ENCODE measurements around the gene HDHD3.

The HDHD3 gene

GRCh38 chr9:113345190-113345589 is 31.6 kb downstream of the HDHD3 start:
- Histone ChIP-seq H2AK5ac (ENCODE audit: low read depth, low read length) (no peak overlapping the region), H2AFZ (ENCODE audit: low read length) (no peak overlapping the region), H3K18ac (ENCODE audit: low read length) (no peak overlapping the region), H4K91ac (ENCODE audit: low read depth, low read length, poor library complexity) (no peak overlapping the region), H3K9me3 (replicated peaks in 1 of 2; ENCODE audit: control insufficient read depth in 2 of 2, insufficient read depth in 1 of 2, low read depth in 1 of 2, low read length in 2 of 2) (peaks cover 0 to 3% of the 10 kb centered on the region in 2 donors), H3K36me3 (replicated peaks in 1 of 2; ENCODE audit: control insufficient read depth in 2 of 2, insufficient read depth in 2 of 2, low read length in 2 of 2) (no peaks in the 10 kb centered on the region), H3K23ac (ENCODE audit: low read depth, low read length, poor library complexity) (no peak overlapping the region), H4K8ac (ENCODE audit: low read depth, low read length) (no peak overlapping the region), H3K4ac (ENCODE audit: low read length) (no peak overlapping the region), H3K4me1 (ENCODE audit: control insufficient read depth in 2 of 2, insufficient read depth in 1 of 2, low read depth in 1 of 2, low read length in 2 of 2) (peaks cover 0 to 2% of the 10 kb centered on the region in 2 donors), H3K27ac (replicated peaks; ENCODE audit: low read length) (no peak overlapping the region), H3K79me1 (ENCODE audit: low read depth, low read length) (no peaks in the 10 kb centered on the region), H3K4me3 (ENCODE audit: low read length in 2 of 2) (no peak overlapping the region), H2BK15ac (ENCODE audit: low read length) (no peak overlapping the region), H3K27me3 (ENCODE audit: control insufficient read depth in 3 of 3, insufficient read depth in 3 of 3, low read depth in 1 of 3, low read length in 3 of 3) (peaks cover 11 to 68% (median 21%) of the 10 kb centered on the region in 3 experiments), H2BK5ac (ENCODE audit: low read length) (no peak overlapping the region), H2BK12ac (ENCODE audit: low read length) (no peak overlapping the region), H3K9ac (ENCODE audit: low read depth, low read length, poor library complexity) (no peak overlapping the region), H3K4me2 (ENCODE audit: insufficient read depth, low read length, poor library complexity, severe bottlenecking) (no peak overlapping the region), H3K14ac (ENCODE audit: low read length) (no peak overlapping the region), H2BK120ac (ENCODE audit: low read depth, low read length) (no peak overlapping the region)
- DNase-seq (ENCODE audit: low spot score): no peak
- no CpG with 5 or more reads among the region's 2 CpGs for WGBS, 2 donors (ENCODE audit: extremely low coverage in 2 of 2, insufficient read length in 2 of 2, insufficient replicate concordance in 1 of 2)

DNA sequence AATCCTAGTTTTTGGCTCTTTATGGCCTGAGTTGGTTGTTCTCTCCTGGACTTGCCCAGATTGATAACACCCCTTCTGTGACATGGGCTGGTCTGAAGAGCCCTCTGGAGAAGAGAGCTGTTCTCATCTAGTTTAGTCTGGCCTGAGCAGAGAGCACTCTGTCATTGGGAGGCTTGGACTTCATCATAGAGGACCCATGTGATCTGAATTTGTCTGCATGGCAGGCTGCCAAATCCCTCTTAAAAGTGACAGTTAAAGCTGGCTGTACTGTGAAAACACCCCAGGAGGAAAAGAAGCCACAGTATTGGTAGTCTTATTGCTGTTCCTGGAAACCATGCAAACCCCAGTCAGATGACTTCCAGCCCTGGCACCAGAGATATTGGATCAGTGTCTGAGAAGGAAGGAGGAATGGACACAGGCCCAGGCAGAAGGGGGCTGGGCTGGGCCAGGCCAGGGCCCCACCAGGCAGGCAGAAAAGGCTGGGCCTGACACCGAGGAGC is 33.0 kb downstream of the HDHD3 start:
- no peak overlapping the region for H2BK12ac ChIP-seq (ENCODE audit: low read length)
- H4K8ac ChIP-seq (ENCODE audit: low read depth, low read length): no peak overlapping the region
- H2BK5ac ChIP-seq (ENCODE audit: low read length): no peak overlapping the region
- H4K91ac ChIP-seq (ENCODE audit: low read depth, low read length, poor library complexity): no peak overlapping the region
- no peak overlapping the region for H3K9ac ChIP-seq (ENCODE audit: low read depth, low read length, poor library complexity)
- no CpG with 5 or more reads among the region's 1 CpG for WGBS, 2 donors (ENCODE audit: extremely low coverage in 2 of 2, insufficient read length in 2 of 2, insufficient replicate concordance in 1 of 2)
- no peaks in the 10 kb centered on the region for H3K79me1 ChIP-seq (ENCODE audit: low read depth, low read length)
- no peaks in the 10 kb centered on the region for H3K9me3 ChIP-seq (replicated peaks in 1 of 2; ENCODE audit: control insufficient read depth in 2 of 2, insufficient read depth in 1 of 2, low read depth in 1 of 2, low read length in 2 of 2)
- no peak overlapping the region for H3K4me2 ChIP-seq (ENCODE audit: insufficient read depth, low read length, poor library complexity, severe bottlenecking)
- H3K27me3 ChIP-seq (ENCODE audit: control insufficient read depth in 3 of 3, insufficient read depth in 3 of 3, low read depth in 1 of 3, low read length in 3 of 3): peaks cover 0 to 54% (median 7%) of the 10 kb centered on the region in 3 experiments
- no peak overlapping the region for H3K4me3 ChIP-seq (ENCODE audit: low read length in 2 of 2)
- peaks cover 0 to 3% of the 10 kb centered on the region in 2 donors for H3K4me1 ChIP-seq (ENCODE audit: control insufficient read depth in 2 of 2, insufficient read depth in 1 of 2, low read depth in 1 of 2, low read length in 2 of 2)
- H2AFZ ChIP-seq (ENCODE audit: low read length): peak overlapping the region; percentile 30
- no peak overlapping the region for H3K14ac ChIP-seq (ENCODE audit: low read length)
- H3K27ac ChIP-seq (replicated peaks; ENCODE audit: low read length): no peak overlapping the region
- H3K18ac ChIP-seq (ENCODE audit: low read length): no peak overlapping the region
- DNase-seq (ENCODE audit: low spot score): no peak
- H2BK120ac ChIP-seq (ENCODE audit: low read depth, low read length): no peak overlapping the region
- H3K4ac ChIP-seq (ENCODE audit: low read length): no peak overlapping the region
- H2BK15ac ChIP-seq (ENCODE audit: low read length): no peak overlapping the region
- H3K36me3 ChIP-seq (replicated peaks in 1 of 2; ENCODE audit: control insufficient read depth in 2 of 2, insufficient read depth in 2 of 2, low read length in 2 of 2): no peaks in the 10 kb centered on the region
- no peak overlapping the region for H2AK5ac ChIP-seq (ENCODE audit: low read depth, low read length)
- H3K23ac ChIP-seq (ENCODE audit: low read depth, low read length, poor library complexity): no peak overlapping the region

DNA sequence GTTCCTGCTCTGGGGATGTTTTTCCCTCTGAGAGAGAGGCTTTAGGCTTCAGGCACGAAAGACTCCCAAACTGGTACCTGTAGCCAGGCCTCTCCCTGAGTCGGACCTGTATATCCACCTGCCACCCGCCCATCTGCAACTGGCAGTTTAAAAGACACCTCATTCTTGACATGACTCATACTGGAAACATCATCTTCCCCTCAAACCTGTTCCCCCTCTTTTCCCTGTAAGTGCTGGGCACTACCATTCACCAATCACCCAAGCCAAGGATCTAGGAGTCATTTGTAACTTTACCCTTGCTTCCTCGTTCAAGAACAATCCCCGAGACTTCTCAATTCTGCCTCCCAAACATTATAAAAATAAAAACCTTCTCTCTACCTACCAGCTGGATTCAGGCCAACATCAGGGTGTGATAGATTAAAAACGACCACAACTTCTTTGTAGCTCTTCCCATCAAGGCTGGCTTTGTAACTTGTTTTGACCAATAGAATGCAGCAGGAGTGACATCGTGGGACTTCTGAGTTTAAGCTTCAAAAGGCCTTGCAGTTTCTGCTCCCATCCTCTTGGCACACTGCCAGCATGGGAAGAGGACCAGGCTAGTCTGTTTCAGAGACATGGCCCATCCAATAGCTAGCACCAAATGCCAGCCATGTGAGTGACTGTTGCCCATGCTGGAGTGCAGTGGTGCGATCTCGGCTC is 34.9 kb downstream of the HDHD3 start:
- H3K4me1 ChIP-seq (ENCODE audit: control insufficient read depth in 2 of 2, insufficient read depth in 1 of 2, low read depth in 1 of 2, low read length in 2 of 2): peaks cover 0 to 3% of the 10 kb centered on the region in 2 donors
- H4K91ac ChIP-seq (ENCODE audit: low read depth, low read length, poor library complexity): no peak overlapping the region
- H3K9ac ChIP-seq (ENCODE audit: low read depth, low read length, poor library complexity): no peak overlapping the region
- no peak overlapping the region for H2BK5ac ChIP-seq (ENCODE audit: low read length)
- no peak overlapping the region for H2BK120ac ChIP-seq (ENCODE audit: low read depth, low read length)
- no peak overlapping the region for H3K4ac ChIP-seq (ENCODE audit: low read length)
- no peaks in the 10 kb centered on the region for H3K9me3 ChIP-seq (replicated peaks in 1 of 2; ENCODE audit: control insufficient read depth in 2 of 2, insufficient read depth in 1 of 2, low read depth in 1 of 2, low read length in 2 of 2)
- no peak overlapping the region for H2AK5ac ChIP-seq (ENCODE audit: low read depth, low read length)
- no peak overlapping the region for H3K27ac ChIP-seq (replicated peaks; ENCODE audit: low read length)
- H3K36me3 ChIP-seq (replicated peaks in 1 of 2; ENCODE audit: control insufficient read depth in 2 of 2, insufficient read depth in 2 of 2, low read length in 2 of 2): no peaks in the 10 kb centered on the region
- H3K18ac ChIP-seq (ENCODE audit: low read length): no peak overlapping the region
- H2BK12ac ChIP-seq (ENCODE audit: low read length): no peak overlapping the region
- H3K27me3 ChIP-seq (ENCODE audit: control insufficient read depth in 3 of 3, insufficient read depth in 3 of 3, low read depth in 1 of 3, low read length in 3 of 3): peaks cover 0 to 36% (median 1%) of the 10 kb centered on the region in 3 experiments
- no peak overlapping the region for H3K4me2 ChIP-seq (ENCODE audit: insufficient read depth, low read length, poor library complexity, severe bottlenecking)
- no peak overlapping the region for H2BK15ac ChIP-seq (ENCODE audit: low read length)
- no peak for DNase-seq (ENCODE audit: low spot score)
- no peaks in the 10 kb centered on the region for H3K79me1 ChIP-seq (ENCODE audit: low read depth, low read length)
- H3K14ac ChIP-seq (ENCODE audit: low read length): no peak overlapping the region
- H4K8ac ChIP-seq (ENCODE audit: low read depth, low read length): no peak overlapping the region
- 100% methylated on average over 2 of the region's 9 CpGs; no CpG with 5 or more reads in 1 of the 2 donors for WGBS, 2 donors (ENCODE audit: extremely low coverage in 2 of 2, insufficient read length in 2 of 2, insufficient replicate concordance in 1 of 2)
- no peak overlapping the region for H3K4me3 ChIP-seq (ENCODE audit: low read length in 2 of 2)
- no peak overlapping the region for H3K23ac ChIP-seq (ENCODE audit: low read depth, low read length, poor library complexity)
- H2AFZ ChIP-seq (ENCODE audit: low read length): peak overlapping the region; percentile 42

- peak within 1 kb of the TSS; percentile 85 for H3K18ac ChIP-seq (ENCODE audit: low read length)
- no peak within 1 kb of the TSS for H3K4ac ChIP-seq (ENCODE audit: low read length)
- peak; percentile 87 for DNase-seq (ENCODE audit: low spot score)
- no peaks in the 10 kb centered on the region for H3K9me3 ChIP-seq (replicated peaks in 1 of 2; ENCODE audit: control insufficient read depth in 2 of 2, insufficient read depth in 1 of 2, low read depth in 1 of 2, low read length in 2 of 2)
- WGBS, 2 donors (ENCODE audit: extremely low coverage in 2 of 2, insufficient read length in 2 of 2, insufficient replicate concordance in 1 of 2): no CpG with 5 or more reads among the region's 46 CpGs
- H4K8ac ChIP-seq (ENCODE audit: low read depth, low read length): no peak within 1 kb of the TSS
- peaks cover 0 to 21% (median 1%) of the 10 kb centered on the region in 3 experiments for H3K27me3 ChIP-seq (ENCODE audit: control insufficient read depth in 3 of 3, insufficient read depth in 3 of 3, low read depth in 1 of 3, low read length in 3 of 3)
- no peak within 1 kb of the TSS for H4K91ac ChIP-seq (ENCODE audit: low read depth, low read length, poor library complexity)
- H2BK12ac ChIP-seq (ENCODE audit: low read length): no peak within 1 kb of the TSS
- peak within 1 kb of the TSS; percentile 94 for H2AFZ ChIP-seq (ENCODE audit: low read length)
- peak within 1 kb of the TSS; percentile 75 for H3K27ac ChIP-seq (replicated peaks; ENCODE audit: low read length)
- peak within 1 kb of the TSS; percentile 58 for H3K4me2 ChIP-seq (ENCODE audit: insufficient read depth, low read length, poor library complexity, severe bottlenecking)
- no peaks in the 10 kb centered on the region for H3K36me3 ChIP-seq (replicated peaks in 1 of 2; ENCODE audit: control insufficient read depth in 2 of 2, insufficient read depth in 2 of 2, low read length in 2 of 2)
- no peak within 1 kb of the TSS for H3K14ac ChIP-seq (ENCODE audit: low read length)
- no peak within 1 kb of the TSS for H2BK15ac ChIP-seq (ENCODE audit: low read length)
- H2BK5ac ChIP-seq (ENCODE audit: low read length): no peak within 1 kb of the TSS
- H3K4me3 ChIP-seq (ENCODE audit: low read length in 2 of 2): peak within 1 kb of the TSS; percentile 72 to 87
- peak within 1 kb of the TSS; percentile 75 for H3K23ac ChIP-seq (ENCODE audit: low read depth, low read length, poor library complexity)
- H3K79me1 ChIP-seq (ENCODE audit: low read depth, low read length): no peaks in the 10 kb centered on the region
- H2BK120ac ChIP-seq (ENCODE audit: low read depth, low read length): no peak within 1 kb of the TSS
- peak within 1 kb of the TSS; percentile 87 for H3K9ac ChIP-seq (ENCODE audit: low read depth, low read length, poor library complexity)
- H2AK5ac ChIP-seq (ENCODE audit: low read depth, low read length): no peak within 1 kb of the TSS
- H3K4me1 ChIP-seq (ENCODE audit: control insufficient read depth in 2 of 2, insufficient read depth in 1 of 2, low read depth in 1 of 2, low read length in 2 of 2): peaks cover 0 to 5% of the 10 kb centered on the region in 2 donors
Observed at GRCh38 chr9:113340011-113340699, 36.6 kb downstream of the HDHD3 start, which contains the start of gene WDR31. WDR31 (minus strand) TSS chr9:113340275; CDS start chr9:113332022, 8,253 bp downstream.

Data from neuronal stem cell (in vitro differentiated cells).